Activated T-cell treated with anti-CD3 and anti-CD28 coated beads, Interleukin-2, amount 50 U/mL, for 4 hours (primary cell): ENCODE data around the gene MSX2. TPM values are rescaled to one million over a fixed set of nuclear protein-coding genes. Genes with fewer than 3 reads are reported as not detected.

Source experiments
- ATAC-seq, 2 donors: fragments of 200-7000 bp; cut with Tn5 transposase; one replicate each; pipeline ENCODE4 v1.10.0; 2021
- DNase-seq: peaks from one replicate; pipeline ENCODE4 v3.0.0-alpha.2; 2020
- H3K27me3 Mint-ChIP-seq: one replicate; pipeline ENCODE4 v1.8.0; 2021; ENCODE audit warnings: low read depth, mixed read lengths
- H3K36me3 Mint-ChIP-seq: one replicate; pipeline ENCODE4 v1.8.0; 2022; ENCODE audit warnings: mixed read lengths; ENCODE audit not compliant: insufficient read depth
- H3K4me1 Mint-ChIP-seq: one replicate; pipeline ENCODE4 v1.8.0; 2021; ENCODE audit warnings: low read depth, mixed read lengths
- H3K4me3 Mint-ChIP-seq: one replicate; pipeline ENCODE4 v1.8.0; 2021; ENCODE audit warnings: mild to moderate bottlenecking, moderate library complexity, mixed read lengths
- H3K9me3 Mint-ChIP-seq: one replicate; pipeline ENCODE4 v1.8.0; 2021; ENCODE audit warnings: mixed read lengths
- total RNA-seq, 3 donors: library from RNA; stranded (reverse); gene quantifications; one replicate each; pipeline ENCODE4 v1.2.1, GENCODE V29; 2021

Gene MSX2
- under 1 TPM; 0.08 to 0.33 (median 0.18) TPM for total RNA-seq

DNA sequence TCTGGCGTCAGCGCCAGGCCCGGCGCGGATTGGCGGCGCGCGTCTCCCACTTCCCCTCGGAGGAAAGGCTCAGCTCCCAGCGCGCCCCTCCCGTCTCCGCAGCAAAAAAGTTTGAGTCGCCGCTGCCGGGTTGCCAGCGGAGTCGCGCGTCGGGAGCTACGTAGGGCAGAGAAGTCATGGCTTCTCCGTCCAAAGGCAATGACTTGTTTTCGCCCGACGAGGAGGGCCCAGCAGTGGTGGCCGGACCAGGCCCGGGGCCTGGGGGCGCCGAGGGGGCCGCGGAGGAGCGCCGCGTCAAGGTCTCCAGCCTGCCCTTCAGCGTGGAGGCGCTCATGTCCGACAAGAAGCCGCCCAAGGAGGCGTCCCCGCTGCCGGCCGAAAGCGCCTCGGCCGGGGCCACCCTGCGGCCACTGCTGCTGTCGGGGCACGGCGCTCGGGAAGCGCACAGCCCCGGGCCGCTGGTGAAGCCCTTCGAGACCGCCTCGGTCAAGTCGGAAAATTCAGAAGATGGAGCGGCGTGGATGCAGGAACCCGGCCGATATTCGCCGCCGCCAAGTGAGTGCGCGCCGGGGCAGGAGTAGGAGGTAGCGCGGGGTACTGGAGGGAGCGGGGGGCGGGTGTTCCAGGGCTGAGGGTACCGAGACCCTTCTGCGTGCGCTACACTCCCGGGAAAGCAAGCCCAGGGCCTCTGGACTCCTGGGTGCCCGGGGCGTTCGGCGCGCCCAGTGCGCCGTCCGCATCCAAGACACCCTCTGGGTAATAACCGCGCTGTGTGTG is at the start of gene MSX2:
Gene MSX2, plus strand, starts transcription at position 99 of the 777 bp plus-strand sequence. Its CDS starts 78 bp downstream, at position 177.
- no peaks in the 10 kb centered on the region for H3K9me3 Mint-ChIP-seq
- H3K4me1 Mint-ChIP-seq: peaks cover 8% of the 10 kb centered on the region
- peaks cover 85% of the 10 kb centered on the region for H3K27me3 Mint-ChIP-seq
- no peaks in the 10 kb centered on the region for H3K36me3 Mint-ChIP-seq
- peak within 1 kb of the TSS; percentile 26 for H3K4me3 Mint-ChIP-seq
- ATAC-seq (peak; percentile 76 to 77), DNase-seq (no peak)

DNA sequence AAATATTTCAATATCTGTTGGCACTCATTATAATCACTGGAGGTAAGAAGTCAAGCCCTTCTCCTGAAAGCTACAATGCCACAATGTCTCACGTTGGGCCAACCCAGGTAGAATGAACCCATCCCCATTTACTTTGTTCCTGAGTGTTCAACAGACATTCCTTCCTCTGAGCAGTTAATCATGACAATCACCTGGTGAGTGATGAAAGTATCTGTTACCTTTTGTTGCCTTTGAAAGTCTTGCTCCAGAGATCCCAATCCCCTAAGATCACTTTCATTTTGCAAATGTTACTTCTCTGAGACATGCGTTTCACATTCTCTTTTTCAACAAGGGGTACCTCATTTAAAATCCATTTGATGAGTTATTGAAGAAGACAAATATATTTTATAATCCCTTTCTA is 49.3 kb upstream of the MSX2 start:
- no peak overlapping the region for H3K4me3 Mint-ChIP-seq
- H3K27me3 Mint-ChIP-seq: peaks cover 1% of the 10 kb centered on the region
- H3K36me3 Mint-ChIP-seq: no peaks in the 10 kb centered on the region
- ATAC-seq: no peak
- no peaks in the 10 kb centered on the region for H3K9me3 Mint-ChIP-seq
- H3K4me1 Mint-ChIP-seq: no peaks in the 10 kb centered on the region
- DNase-seq: no peak

DNA sequence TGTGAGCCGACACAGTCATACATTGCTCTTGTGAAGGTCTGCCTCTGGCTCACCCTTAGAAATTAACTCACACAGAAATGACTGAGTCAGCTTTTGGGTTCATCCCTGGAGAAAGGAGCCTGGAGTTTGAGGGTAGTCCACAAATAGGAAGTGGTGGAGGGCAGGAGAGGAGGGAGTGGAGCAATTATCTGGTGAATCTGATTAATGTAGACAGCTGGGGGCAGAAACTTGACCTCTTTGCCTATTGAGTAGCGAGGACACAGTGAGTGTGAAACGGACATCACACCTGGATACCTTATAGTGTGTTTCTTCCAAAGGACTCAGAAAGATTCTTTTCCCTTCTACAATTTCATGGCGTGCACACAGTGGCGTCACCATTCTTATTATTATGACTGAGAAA is 48.5 kb upstream of the MSX2 start:
- ATAC-seq (no peak), DNase-seq (no peak)
- Mint-ChIP-seq H3K9me3 (no peaks in the 10 kb centered on the region), H3K4me3 (no peak overlapping the region), H3K27me3 (peaks cover 3% of the 10 kb centered on the region), H3K36me3 (no peaks in the 10 kb centered on the region), H3K4me1 (no peaks in the 10 kb centered on the region)

DNA sequence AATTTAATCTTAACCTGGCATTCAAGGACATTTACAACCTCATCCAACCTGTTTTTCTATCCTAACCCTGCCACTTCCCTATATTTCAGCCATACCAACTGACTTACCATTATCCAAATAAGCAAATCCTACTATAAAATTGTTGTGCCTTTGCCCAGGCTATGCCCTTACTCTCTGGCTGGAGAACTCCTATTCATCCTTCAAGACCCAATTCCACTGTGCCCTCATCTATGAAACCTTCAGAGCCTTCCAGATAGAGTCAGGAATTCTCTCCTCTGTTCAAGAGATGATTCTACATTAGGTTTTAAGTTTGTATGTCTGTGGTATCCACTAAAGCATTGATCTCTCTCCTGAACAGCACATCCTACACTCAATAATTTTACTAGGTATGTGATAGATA is 46.3 kb upstream of the MSX2 start:
- H3K4me3 Mint-ChIP-seq: no peak overlapping the region
- no peaks in the 10 kb centered on the region for H3K9me3 Mint-ChIP-seq
- no peaks in the 10 kb centered on the region for H3K4me1 Mint-ChIP-seq
- no peak for ATAC-seq
- H3K36me3 Mint-ChIP-seq: no peaks in the 10 kb centered on the region
- H3K27me3 Mint-ChIP-seq: peaks cover 7% of the 10 kb centered on the region
- DNase-seq: no peak

DNA sequence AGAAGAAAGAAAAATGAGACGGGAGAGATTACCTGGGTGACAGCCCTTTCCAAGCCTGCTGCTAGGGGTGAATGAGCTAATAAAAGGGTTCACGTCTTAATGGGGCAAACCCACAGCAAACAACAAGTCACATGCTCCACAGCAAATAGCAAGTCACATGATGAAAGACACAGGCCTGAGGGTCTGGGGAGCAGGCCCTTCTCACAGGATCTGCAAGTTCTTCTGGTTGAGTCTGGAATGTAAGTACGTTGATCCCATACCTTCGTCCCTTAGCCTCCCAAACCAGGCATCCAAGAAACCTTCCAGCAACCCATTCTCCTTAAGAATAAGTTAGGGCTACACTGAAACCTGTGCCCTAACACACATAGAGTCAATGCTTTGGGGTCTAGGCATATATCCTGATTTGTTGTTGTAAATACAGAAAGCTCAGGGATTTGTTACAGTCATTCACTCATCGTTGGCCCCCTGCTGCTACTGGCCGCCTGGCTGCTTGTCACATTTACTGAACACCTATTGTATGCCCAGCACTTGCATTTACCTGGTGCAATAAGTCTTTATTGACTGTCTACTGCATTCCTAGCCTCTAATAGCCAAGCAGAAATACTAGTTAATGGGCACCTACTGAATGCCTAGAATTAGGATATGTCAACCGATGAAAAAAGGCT is 43.3 kb upstream of the MSX2 start:
- ATAC-seq (no peak), DNase-seq (no peak)
- Mint-ChIP-seq H3K4me3 (no peak overlapping the region), H3K36me3 (no peaks in the 10 kb centered on the region), H3K4me1 (no peaks in the 10 kb centered on the region), H3K9me3 (no peaks in the 10 kb centered on the region), H3K27me3 (peaks cover 9% of the 10 kb centered on the region)

DNA sequence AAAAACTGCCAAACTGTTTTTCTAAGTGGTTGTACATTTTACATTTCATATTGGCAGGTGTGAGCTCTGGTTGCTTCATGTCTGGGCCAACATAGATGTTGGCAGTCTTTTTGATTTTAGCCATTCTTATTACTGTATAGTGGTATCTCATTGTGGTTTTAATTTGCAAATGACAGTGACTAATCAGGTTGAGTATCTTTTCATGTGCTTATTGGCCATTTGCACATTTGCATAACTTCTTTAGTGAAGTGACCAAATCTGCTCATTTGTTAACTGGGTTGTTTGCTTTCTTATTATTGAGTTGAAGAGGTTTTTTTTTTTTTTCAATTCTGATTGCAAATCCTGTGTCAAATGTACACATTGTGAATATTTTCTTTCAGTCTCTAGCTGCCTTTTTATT is 36.9 kb upstream of the MSX2 start:
- H3K27me3 Mint-ChIP-seq: peaks cover 43% of the 10 kb centered on the region
- peaks cover 8% of the 10 kb centered on the region for H3K4me1 Mint-ChIP-seq
- ATAC-seq: no peak
- H3K9me3 Mint-ChIP-seq: no peaks in the 10 kb centered on the region
- no peak overlapping the region for H3K4me3 Mint-ChIP-seq
- DNase-seq: no peak
- no peaks in the 10 kb centered on the region for H3K36me3 Mint-ChIP-seq

DNA sequence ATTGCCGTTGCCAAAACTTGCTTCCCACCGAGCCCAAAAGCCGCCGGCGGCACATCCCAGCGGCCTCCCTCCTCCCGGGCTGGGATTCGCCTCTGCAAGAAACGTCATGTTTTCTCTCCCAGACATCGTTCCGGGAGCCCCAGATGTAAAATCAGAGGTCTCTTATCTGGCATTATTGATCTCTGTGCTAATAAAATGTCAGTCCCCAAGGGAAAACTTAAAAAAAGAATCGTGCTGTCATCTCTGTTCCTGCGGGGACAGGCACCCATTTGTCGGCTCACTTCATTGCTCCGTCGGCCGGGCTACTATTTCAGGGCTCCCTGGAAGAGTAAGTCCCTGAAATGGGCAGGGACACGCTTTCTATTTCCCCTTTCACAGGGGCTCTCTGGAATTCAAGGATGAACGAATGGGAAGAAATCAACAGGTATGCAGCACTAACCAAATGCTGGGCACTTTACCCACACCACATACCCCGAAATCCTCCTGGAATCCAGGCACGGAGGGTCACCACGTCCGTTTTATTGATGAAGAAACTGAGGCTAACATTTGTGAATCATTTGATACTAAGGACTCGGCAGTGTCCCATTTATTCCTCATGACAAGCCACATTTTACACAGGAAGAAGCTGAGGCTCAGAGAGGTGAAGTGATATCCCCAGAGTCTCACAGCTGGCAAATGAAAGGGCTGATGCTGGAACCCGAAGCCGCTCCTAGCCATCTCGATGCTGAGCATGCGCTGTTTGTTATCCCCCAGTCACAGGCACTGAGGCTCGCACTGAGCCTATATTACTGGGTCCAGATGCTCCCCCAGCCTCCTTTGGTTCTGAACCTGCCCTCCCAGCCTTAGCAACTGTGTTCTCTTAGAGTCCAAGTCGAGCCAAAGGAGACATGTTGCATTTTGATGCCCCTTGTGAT is 35.7 kb upstream of the MSX2 start:
- Mint-ChIP-seq H3K36me3 (no peaks in the 10 kb centered on the region), H3K4me3 (no peak overlapping the region), H3K4me1 (peaks cover 11% of the 10 kb centered on the region), H3K27me3 (peaks cover 53% of the 10 kb centered on the region), H3K9me3 (no peaks in the 10 kb centered on the region)
- no peak for ATAC-seq
- no peak for DNase-seq

DNA sequence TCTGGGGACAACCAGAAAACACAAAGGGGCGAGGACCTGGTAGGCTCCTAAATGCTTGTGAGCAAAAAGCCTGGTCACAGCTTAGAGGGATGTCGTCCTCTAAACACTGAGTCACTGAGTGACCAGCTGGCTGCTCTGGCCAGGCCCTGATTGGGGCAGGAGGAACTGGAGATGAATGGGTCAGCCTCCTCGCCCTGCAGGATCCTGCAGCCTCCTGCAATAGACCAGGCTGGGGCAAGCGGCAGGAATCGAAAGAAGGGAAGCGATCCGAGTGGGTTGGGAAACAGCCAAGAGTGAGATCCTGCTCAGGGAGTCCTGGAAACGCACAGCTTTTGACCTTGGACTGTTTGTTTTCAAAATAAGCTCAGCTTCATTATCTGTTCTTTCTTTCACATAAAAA is 34.1 kb upstream of the MSX2 start:
- Mint-ChIP-seq H3K4me1 (peaks cover 11% of the 10 kb centered on the region), H3K27me3 (peaks cover 66% of the 10 kb centered on the region), H3K36me3 (no peaks in the 10 kb centered on the region), H3K9me3 (no peaks in the 10 kb centered on the region), H3K4me3 (no peak overlapping the region)
- no peak for DNase-seq
- ATAC-seq: no peak

DNA sequence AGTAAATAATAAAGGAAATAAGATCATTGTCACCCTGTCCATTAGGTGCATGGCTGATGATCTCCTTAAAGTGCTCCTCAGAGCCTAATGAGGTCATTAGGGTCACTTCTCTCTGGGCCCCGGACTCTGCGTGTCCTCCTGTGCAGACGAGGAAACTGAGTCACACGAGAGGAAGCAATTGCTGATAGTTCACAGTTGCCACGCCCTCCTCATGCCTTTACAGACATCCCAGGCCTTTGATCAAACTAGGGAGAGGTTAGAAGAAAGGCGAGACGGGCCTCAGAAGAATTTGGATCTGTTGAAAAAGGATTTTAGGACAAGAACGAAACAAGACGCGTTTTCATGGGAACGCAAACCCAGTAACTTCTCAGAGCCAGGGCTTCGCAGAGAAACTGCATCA is 32.0 kb upstream of the MSX2 start:
- DNase-seq (no peak), ATAC-seq (no peak)
- H3K4me3 Mint-ChIP-seq: no peak overlapping the region
- H3K27me3 Mint-ChIP-seq: peaks cover 75% of the 10 kb centered on the region
- peaks cover 11% of the 10 kb centered on the region for H3K4me1 Mint-ChIP-seq
- H3K36me3 Mint-ChIP-seq: no peaks in the 10 kb centered on the region
- no peaks in the 10 kb centered on the region for H3K9me3 Mint-ChIP-seq

DNA sequence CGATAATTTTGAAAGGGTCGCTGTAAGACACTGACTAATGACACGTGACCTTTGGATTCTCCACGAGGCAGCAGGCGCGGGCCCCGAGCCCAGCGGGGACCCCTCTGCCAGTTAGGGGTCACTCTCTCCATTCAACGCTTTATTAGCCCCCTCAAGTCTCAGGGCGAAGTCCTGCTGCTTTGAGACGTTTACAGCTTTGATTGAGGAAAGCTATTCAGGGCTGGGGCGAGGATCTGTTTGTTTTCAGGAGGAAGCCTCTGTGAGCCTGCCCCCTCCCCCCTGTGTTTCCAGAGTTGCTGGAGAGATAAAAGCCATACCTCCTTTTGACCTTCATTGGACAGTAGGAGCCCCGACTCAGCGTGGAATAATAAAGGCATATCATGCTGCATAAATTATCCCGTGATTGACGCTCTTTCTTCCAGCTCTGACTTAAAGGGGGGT is 31.4 kb upstream of the MSX2 start:
- Mint-ChIP-seq H3K4me1 (peaks cover 10% of the 10 kb centered on the region), H3K27me3 (peaks cover 70% of the 10 kb centered on the region), H3K36me3 (no peaks in the 10 kb centered on the region), H3K4me3 (no peak overlapping the region), H3K9me3 (no peaks in the 10 kb centered on the region)
- no peak for DNase-seq
- ATAC-seq: no peak

DNA sequence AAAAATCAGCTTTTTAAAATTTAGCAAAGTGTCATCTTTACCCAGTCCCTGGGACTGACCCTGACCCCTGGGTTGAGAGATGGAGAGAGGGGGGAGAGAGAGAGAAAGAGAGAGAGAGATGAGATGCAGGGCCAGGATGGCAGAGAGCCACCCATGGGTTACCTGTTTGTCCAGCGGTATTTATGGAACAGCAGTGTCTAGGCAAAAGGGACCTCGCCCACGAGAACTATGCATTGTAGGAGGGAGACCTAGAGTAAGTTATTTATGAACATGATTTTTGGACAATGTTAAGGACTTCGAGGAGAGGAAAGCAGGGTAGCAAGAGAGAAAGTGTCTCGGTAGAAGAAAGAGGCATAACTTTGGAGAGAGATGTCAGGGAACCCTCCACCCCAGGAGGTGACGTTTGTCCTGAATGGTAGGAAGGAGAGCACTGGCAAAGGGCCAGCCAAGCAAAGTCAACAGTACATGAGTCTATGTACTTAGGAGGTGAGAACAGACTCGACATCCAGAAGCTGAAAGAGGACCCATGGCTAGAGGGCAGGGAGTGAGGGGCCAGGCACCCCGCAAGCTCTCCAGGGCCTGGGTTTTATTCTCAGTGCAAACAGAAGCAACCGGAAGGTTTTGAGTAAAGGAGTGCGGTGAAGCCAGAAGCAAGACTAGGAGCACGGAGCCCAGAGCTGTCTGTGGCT is 30.5 kb upstream of the MSX2 start:
- no peak overlapping the region for H3K4me3 Mint-ChIP-seq
- H3K4me1 Mint-ChIP-seq: peaks cover 5% of the 10 kb centered on the region
- H3K9me3 Mint-ChIP-seq: no peaks in the 10 kb centered on the region
- H3K27me3 Mint-ChIP-seq: peaks cover 62% of the 10 kb centered on the region
- ATAC-seq: no peak
- no peaks in the 10 kb centered on the region for H3K36me3 Mint-ChIP-seq
- DNase-seq: no peak

DNA sequence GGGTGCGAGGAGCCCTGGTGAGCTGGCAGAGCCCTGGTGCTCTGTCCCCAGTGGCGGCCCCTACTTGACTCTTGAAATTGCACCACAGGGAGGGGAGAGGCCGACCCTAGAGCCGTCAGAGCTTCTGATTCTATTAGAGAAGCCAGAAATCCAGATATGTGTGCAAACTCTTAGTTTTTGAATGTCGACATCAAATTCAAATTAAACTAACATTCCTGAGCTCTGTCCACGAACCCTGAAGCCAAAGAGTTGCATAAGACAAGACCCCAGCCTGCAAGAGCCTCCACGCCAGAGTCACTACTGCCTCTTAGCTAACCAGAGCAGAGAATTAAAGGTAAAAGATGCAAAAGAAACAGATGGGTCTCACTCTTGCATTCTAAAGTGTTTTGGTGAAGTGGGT is 29.8 kb upstream of the MSX2 start:
- no peak for DNase-seq
- no peaks in the 10 kb centered on the region for H3K36me3 Mint-ChIP-seq
- no peak overlapping the region for H3K4me3 Mint-ChIP-seq
- no peaks in the 10 kb centered on the region for H3K9me3 Mint-ChIP-seq
- H3K4me1 Mint-ChIP-seq: peaks cover 5% of the 10 kb centered on the region
- ATAC-seq: no peak
- peaks cover 59% of the 10 kb centered on the region for H3K27me3 Mint-ChIP-seq

DNA sequence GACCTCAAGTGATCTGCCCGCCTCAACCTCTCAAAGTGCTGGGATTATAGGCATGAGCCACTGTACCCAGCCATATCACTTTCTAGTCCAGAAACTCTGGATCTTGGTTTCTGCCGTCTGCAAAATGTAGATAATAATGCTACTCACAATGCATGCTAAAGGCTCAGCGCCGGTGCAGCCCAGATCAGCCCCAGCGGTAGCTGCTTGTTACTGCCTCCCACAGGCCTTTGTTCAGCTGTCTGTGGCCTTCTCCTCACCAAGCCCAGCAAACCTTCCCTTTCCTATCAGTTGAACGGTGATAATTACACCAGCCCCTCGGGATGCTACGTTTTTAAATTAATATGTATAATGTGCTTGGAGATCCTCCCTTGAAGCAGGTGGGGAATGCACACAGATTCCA is 26.2 kb upstream of the MSX2 start:
- DNase-seq (no peak), ATAC-seq (no peak)
- Mint-ChIP-seq H3K4me3 (no peak overlapping the region), H3K4me1 (no peaks in the 10 kb centered on the region), H3K27me3 (peaks cover 31% of the 10 kb centered on the region), H3K36me3 (no peaks in the 10 kb centered on the region), H3K9me3 (no peaks in the 10 kb centered on the region)

DNA sequence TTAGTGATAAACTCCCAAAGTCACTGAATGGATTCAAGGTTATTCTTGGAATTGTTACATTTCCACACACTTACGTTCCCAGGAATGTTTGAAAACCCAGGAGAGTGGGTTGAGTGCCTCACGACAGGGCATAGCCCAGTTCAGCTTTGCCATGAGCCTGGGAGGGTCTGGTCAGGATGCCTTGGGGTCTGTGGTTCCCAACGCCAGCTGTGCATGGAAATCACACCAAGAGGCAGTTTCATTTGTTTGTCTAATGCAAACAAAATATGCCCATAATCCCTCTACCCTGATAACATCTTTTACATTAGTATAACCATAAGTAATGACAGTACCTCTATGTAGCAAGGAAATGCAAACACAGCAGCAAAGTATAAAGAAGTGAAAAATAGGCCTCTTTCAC is 25.3 kb upstream of the MSX2 start:
- H3K4me1 Mint-ChIP-seq: no peaks in the 10 kb centered on the region
- no peaks in the 10 kb centered on the region for H3K36me3 Mint-ChIP-seq
- ATAC-seq (no peak), DNase-seq (no peak)
- no peaks in the 10 kb centered on the region for H3K9me3 Mint-ChIP-seq
- no peak overlapping the region for H3K4me3 Mint-ChIP-seq
- H3K27me3 Mint-ChIP-seq: peaks cover 22% of the 10 kb centered on the region
